ENCODE measurements around the gene MORF4L1.
A peak's percentile ranks its signal among the peaks of the same experiment; 100 is the strongest.
"Not testable (repeated sequence)": the region's sequence is repeated elsewhere in the genome, so short reads cannot be mapped to it uniquely, and the experiment has no call there.

MORF4L1 gene

DNA sequence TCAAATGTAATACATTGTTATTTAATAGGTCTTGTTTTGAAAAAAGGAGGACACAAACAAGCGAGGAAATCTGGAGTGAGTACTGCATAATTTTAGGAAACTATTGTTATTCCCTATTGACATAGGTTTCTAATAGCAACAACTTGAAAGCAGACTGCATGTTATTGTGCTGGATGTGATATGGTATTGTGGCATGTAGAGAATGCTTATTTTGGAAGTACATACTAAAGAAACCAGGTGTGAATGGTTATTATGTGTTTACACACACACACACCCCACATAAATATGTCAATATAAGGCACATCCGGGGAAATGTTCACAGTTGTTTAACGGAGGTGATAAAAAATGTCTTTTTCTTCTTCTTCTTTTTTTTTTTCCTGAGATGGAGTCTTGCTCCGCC is 5.9 kb upstream of the MORF4L1 start:
- no peak overlapping the region for H3K4me3 ChIP-seq (replicated peaks; ENCODE audit: low read depth, low read length)
- TF ChIP-seq, protein P1, sequence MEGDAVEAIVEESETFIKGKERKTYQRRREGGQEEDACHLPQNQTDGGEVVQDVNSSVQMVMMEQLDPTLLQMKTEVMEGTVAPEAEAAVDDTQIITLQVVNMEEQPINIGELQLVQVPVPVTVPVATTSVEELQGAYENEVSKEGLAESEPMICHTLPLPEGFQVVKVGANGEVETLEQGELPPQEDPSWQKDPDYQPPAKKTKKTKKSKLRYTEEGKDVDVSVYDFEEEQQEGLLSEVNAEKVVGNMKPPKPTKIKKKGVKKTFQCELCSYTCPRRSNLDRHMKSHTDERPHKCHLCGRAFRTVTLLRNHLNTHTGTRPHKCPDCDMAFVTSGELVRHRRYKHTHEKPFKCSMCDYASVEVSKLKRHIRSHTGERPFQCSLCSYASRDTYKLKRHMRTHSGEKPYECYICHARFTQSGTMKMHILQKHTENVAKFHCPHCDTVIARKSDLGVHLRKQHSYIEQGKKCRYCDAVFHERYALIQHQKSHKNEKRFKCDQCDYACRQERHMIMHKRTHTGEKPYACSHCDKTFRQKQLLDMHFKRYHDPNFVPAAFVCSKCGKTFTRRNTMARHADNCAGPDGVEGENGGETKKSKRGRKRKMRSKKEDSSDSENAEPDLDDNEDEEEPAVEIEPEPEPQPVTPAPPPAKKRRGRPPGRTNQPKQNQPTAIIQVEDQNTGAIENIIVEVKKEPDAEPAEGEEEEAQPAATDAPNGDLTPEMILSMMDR (IDR thresholded peaks at IDR 0.05; ENCODE audit: low read depth, low read length, missing control alignments) = no peak
- no peak for DNase-seq (ENCODE audit: extremely low read depth, low read depth)

DNA sequence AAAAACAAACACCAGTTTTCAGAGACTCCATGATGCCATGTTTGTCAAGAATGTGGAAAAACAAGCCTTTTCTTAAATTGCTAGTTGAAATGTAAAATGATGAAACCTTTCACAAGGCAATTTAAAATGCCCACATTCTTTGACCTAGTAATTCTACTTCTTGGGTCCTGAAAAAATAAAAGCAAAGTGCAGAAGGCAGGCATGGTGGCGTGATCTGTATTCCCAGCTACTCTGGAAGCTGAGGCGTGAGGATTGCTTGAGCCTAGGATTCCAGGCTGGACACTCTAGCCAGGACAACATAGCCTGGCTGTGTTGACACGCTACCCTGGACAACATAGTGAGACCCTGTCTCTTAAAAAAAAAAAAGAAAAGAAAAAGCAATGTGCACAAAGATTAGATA is 4.3 kb upstream of the MORF4L1 start:
- TF ChIP-seq, protein P1 (IDR thresholded peaks at IDR 0.05; ENCODE audit: low read depth, low read length, missing control alignments) = no peak
- DNase-seq (ENCODE audit: extremely low read depth, low read depth) = no peak
- H3K4me3 ChIP-seq (replicated peaks; ENCODE audit: low read depth, low read length) = no peak overlapping the region

DNA sequence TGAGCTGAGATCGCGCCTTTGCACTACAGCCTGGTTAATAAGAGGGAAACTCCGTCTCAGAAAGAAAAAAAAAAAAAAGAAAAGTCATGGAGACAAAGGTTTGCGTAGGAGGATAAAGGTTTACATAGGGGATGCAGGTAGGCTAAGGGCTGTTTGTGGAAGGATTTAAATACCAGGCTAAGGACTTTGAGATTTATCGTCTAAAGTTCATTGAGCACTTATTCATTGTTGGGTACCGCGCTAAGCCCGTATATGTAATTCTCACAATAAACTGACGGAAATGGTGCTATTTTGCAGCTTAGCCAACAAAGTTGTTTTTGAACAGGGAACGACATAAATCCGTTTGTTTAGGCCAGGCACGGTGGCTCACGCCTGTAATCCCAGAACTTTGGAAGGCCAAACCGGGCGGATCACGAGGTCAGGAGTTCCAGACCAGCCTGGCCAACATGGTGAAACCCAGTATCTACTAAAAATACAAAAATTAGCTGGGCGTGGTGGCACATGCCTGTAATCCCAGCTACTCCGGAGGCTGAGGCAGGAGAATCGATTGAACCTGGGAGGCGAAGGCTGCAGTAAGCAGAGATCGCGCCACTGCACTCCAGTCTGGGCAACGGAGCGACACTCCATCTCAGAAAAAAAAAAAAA is 1.1 kb upstream of the MORF4L1 start:
- not testable (repeated sequence) for H3K4me3 ChIP-seq (replicated peaks; ENCODE audit: low read depth, low read length); DNase-seq (ENCODE audit: extremely low read depth, low read depth)

DNA sequence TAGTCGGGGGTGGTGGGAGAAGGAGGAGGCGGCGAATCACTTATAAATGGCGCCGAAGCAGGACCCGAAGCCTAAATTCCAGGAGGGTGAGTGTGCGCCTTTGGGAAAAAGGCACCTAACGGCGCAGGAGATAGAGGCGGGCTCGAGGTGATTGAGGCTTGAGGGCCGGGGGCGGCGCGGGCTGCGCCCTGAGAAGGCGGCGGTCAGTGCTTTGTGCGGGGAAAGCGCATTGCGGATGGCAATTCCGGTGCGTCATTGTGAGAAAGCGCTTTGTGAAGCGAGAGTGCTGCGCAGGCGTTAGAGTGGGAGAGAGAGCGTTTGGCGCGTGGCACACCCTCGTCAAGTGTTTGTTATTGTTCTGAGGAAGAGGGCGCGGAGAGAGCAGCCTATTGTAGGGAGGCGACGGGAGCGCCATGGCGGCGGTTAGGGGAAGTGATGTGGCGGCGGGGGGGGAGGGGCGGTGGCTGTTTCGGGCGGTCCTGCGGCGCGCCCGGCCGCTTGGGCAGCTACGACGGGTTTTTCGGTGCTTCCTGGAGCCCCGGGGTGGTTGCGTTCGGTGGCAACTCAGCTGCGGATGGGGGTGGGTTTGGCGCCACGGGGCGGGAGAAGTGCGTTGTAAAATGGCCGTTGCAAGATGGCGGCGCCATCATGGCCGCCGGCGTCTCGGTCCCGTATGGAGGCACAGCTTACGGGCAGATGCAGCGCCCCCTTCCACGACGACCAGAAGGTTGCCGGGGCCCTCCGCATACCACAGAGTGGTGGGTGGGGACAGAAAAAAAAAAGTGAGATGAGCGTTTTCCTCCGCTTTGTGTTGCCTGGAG is 492 bp downstream of the MORF4L1 start:
- peak; percentile 81 for DNase-seq (ENCODE audit: extremely low read depth, low read depth)
- H3K4me3 ChIP-seq (replicated peaks; ENCODE audit: low read depth, low read length) = peak overlapping the region; percentile 95
- TF ChIP-seq, protein P1 (IDR thresholded peaks at IDR 0.05; ENCODE audit: low read depth, low read length, missing control alignments) = peak; percentile 51

DNA sequence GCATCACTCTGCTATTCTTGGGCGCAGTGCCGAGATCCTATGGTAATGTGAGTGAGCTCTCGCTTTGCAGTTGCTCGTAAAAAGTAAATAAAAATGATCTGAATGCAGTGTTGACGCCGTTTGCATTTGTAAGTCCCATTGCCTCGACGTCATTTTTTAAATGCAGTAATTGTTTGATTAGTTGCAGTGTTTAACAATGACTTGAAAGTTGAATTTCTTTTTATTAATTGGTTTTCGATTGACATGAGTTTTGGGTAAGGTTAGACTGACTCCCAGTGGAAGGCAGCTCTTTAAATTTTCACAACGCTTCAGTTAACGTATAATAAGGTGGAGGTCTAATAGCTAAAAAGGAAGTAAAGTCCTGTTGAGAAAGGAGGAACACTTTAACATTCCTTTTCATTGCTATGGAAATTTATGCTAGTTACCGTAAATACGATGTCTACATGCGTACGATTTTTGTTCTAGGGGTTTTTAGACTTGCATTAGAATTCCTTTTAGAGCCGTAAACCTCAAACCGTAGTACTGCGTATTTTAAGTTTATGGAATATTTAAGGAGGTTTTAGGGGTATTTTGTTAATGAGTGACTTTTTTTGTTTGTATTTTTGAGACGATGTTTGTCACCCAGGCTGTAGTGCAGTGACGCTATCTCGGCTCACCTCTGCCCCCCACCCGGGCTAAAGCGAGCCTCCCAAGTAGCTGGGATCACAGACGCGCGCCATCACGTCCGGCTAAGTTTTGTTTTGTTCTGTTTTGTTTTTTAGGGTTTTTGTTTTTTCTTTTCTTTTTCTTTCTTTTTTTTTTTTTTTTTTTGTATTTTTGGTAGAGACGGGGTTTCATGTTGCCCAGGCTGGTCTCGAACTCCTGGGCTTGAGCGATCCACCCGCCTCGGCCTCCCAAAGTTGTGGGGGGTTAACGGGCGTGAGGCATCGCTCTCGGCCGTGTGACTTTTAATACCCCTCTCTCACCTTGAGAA is 1.4 kb downstream of the MORF4L1 start:
- TF ChIP-seq, protein P1 (IDR thresholded peaks at IDR 0.05; ENCODE audit: low read depth, low read length, missing control alignments) = no peak
- H3K4me3 ChIP-seq (replicated peaks; ENCODE audit: low read depth, low read length) = peak overlapping the region; percentile 95
- no peak for DNase-seq (ENCODE audit: extremely low read depth, low read depth)

DNA sequence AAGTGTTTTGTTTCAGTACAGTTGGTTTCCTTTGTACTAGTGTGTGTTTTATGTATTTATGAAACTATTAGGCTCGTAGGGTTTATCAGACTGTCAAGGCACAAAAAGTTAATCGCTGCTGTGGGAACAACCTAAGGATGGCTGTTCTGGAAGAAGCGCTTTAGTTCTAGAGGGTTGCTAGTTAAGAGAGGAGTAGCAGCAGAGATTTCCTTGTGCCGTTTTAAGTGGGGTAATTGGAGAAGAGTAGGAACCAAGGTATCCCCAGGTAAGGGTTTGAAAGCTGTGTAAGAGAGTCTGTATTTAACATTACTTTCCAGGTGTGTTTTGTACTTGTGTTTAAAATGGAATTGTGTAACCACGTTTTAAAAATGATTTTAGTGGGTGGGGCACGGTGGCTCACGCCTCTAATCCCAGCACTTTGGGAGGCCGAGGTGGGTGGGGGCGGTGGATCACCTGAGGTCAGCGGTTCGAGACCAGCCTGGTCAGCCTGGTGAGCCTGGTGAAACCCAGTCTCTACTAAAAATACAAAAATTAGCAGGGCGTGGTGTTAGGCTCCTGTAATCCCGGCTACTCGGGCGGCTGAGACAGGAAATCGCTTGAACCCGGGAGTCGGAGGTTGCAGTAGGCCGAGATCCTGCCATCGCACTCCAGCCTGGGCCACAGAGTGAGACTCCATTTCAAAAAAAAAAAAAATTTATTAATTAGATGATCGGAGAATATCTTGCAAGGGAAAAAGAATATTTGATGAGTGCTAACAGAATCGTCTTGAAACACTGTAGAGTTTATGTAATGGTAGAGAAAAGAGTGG is 2.6 kb downstream of the MORF4L1 start:
- peak overlapping the region; percentile 95 for H3K4me3 ChIP-seq (replicated peaks; ENCODE audit: low read depth, low read length)
- TF ChIP-seq, protein P1 (IDR thresholded peaks at IDR 0.05; ENCODE audit: low read depth, low read length, missing control alignments) = no peak
- no peak for DNase-seq (ENCODE audit: extremely low read depth, low read depth)

DNA sequence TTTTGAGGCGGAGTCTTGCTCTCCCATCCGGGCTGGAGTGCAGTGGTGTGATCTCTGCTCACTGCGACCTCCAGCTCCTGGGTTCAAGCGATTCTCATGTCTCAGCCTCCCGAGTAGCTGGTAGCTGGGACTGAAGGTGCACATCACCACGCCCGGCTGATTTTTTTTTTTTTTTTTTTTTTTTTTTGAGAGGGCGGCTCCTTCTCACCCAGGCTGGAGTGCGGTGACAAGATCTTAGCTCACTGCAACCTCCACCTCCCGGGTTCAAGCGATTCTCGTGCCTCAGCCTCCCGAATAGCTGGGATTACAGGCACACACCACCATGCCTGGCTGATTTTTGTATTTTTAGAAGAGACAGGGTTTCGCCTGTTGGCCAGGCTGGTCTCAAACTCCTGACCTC is 4.3 kb downstream of the MORF4L1 start:
- DNase-seq (ENCODE audit: extremely low read depth, low read depth) = not testable (repeated sequence)
- H3K4me3 ChIP-seq (replicated peaks; ENCODE audit: low read depth, low read length) = peak overlapping the region; percentile 95

Measured in HFF-Myc (cell line).